Tibial nerve (tissue), 4 donors: ENCODE data around the gene DTNBP1.

Source experiments
- EP300 ChIP-seq, 2 donors: sonication (generic); formaldehyde crosslinking; IDR thresholded peaks; one replicate each; pipeline ENCODE4 v1.6.1; 2017; ENCODE audit warnings: antibody characterized with exemption in 2 of 2, mild to moderate bottlenecking in 1 of 2
- POLR2A ChIP-seq, 2 donors: fragments of 450-650 bp; IDR thresholded peaks; one replicate each; pipeline ENCODE4 v1.6.1; 2017; ENCODE audit warnings: antibody characterized with exemption in 2 of 2, mild to moderate bottlenecking in 2 of 2, moderate library complexity in 2 of 2
- TF ChIP-seq, protein P1 (sequence below), 5 experiments: fragments of 200-600 bp in 3 of 5; fragments of 450-650 bp in 2 of 5; sonication (generic) in 3 of 5; IDR thresholded peaks; one replicate each; pipeline ENCODE4 v1.5.1; 2016 to 2019; ENCODE audit warnings: antibody characterized with exemption in 5 of 5, mild to moderate bottlenecking in 3 of 5, moderate library complexity in 2 of 5

- TF ChIP-seq, protein P1, sequence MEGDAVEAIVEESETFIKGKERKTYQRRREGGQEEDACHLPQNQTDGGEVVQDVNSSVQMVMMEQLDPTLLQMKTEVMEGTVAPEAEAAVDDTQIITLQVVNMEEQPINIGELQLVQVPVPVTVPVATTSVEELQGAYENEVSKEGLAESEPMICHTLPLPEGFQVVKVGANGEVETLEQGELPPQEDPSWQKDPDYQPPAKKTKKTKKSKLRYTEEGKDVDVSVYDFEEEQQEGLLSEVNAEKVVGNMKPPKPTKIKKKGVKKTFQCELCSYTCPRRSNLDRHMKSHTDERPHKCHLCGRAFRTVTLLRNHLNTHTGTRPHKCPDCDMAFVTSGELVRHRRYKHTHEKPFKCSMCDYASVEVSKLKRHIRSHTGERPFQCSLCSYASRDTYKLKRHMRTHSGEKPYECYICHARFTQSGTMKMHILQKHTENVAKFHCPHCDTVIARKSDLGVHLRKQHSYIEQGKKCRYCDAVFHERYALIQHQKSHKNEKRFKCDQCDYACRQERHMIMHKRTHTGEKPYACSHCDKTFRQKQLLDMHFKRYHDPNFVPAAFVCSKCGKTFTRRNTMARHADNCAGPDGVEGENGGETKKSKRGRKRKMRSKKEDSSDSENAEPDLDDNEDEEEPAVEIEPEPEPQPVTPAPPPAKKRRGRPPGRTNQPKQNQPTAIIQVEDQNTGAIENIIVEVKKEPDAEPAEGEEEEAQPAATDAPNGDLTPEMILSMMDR (IDR thresholded peaks at IDR 0.05) = no peak
- TF ChIP-seq EP300 (IDR thresholded peaks at IDR 0.05) (no peak), POLR2A (IDR thresholded peaks at IDR 0.05) (no peak)
Measured at GRCh38 chr6:15535495-15536197, 127.2 kb downstream of the DTNBP1 start.
